Measurements from ENCODE around the gene CXXC5.

GRCh38 chr5:139636207-139636792 lies 11.8 kb upstream of the CXXC5 start:
- TF ChIP-seq EZH2phosphoT487 (IDR thresholded peaks at IDR 0.05; ENCODE audit: insufficient read depth, low read depth) = no peak
- no peak for TF ChIP-seq EZH2 (IDR thresholded peaks at IDR 0.05; ENCODE audit: insufficient read depth, poor library complexity, severe bottlenecking)

Measured in GM23248 (cell line).